HepG2 (cell line): Measurements from ENCODE around the gene ZC3H7B. TPM values are rescaled to one million over a fixed set of nuclear protein-coding genes. Genes with fewer than 3 reads are reported as not detected.
A peak's percentile ranks its signal among the peaks of the same experiment; 100 is the strongest.

ENCODE experiments used
- CCDC6 ChIP-seq: sonication (generic); formaldehyde crosslinking; IDR thresholded peaks from 2 replicates; pipeline ENCODE4 v1.8.1; 2022; ENCODE audit warnings: mild to moderate bottlenecking, missing genetic modification reagents, moderate library complexity
- GABPB1 ChIP-seq: IDR thresholded peaks from 2 replicates; pipeline ENCODE4 v1.6.1; 2016; ENCODE audit warnings: mild to moderate bottlenecking, missing genetic modification reagents, moderate library complexity, missing compliant biosample characterization
- ISL2 ChIP-seq: sonication (generic); formaldehyde crosslinking; IDR thresholded peaks from 2 replicates; pipeline ENCODE4 v1.5.0; 2020; ENCODE audit warnings: missing genetic modification reagents
- MAFK ChIP-seq, 2 experiments: IDR thresholded peaks in 1 of 2; conservative IDR thresholded peaks in 1 of 2; 2 replicates each; pipeline ENCODE4 v1.6.1; 2011; ENCODE audit warnings: improper control_type of control experiment in 2 of 2, low read length in 2 of 2
- MLLT10 ChIP-seq: sonication (generic); formaldehyde crosslinking; IDR thresholded peaks from 2 replicates; pipeline ENCODE4 v1.4.0; 2020; ENCODE audit warnings: missing genetic modification reagents
- NR3C1 ChIP-seq: sonication (generic); formaldehyde crosslinking; IDR thresholded peaks from 2 replicates; pipeline ENCODE4 v1.4.0; 2020; ENCODE audit warnings: missing genetic modification reagents
- POLR2A ChIP-seq, 2 experiments: IDR thresholded peaks; 2 replicates each; pipeline ENCODE4 v1.6.1; 2011; ENCODE audit warnings: low read depth in 2 of 2, low read length in 2 of 2, mild to moderate bottlenecking in 1 of 2, moderate library complexity in 1 of 2; ENCODE audit not compliant: insufficient read depth in 1 of 2
- RELA ChIP-seq: sonication (generic); formaldehyde crosslinking; IDR thresholded peaks from 2 replicates; pipeline ENCODE4 v1.4.0; 2020; ENCODE audit warnings: missing genetic modification reagents
- SAP130 ChIP-seq: IDR thresholded peaks from 2 replicates; pipeline ENCODE4 v1.6.1; 2016; ENCODE audit warnings: low read depth
- SIN3B ChIP-seq: fragments of 150-350 bp; IDR thresholded peaks from 2 replicates; pipeline ENCODE4 v1.6.1; 2014; ENCODE audit warnings: low read length
- SP5 ChIP-seq: IDR thresholded peaks from 2 replicates; pipeline ENCODE4 v1.6.1; 2016; ENCODE audit warnings: low read depth, borderline replicate concordance
- SSRP1 ChIP-seq: IDR thresholded peaks from 2 replicates; pipeline ENCODE4 v1.6.1; 2016; ENCODE audit warnings: control low read depth
- TBX2 ChIP-seq: sonication (generic); formaldehyde crosslinking; IDR thresholded peaks from 2 replicates; pipeline ENCODE4 v1.5.0; 2020; ENCODE audit warnings: missing genetic modification reagents, mild to moderate bottlenecking, borderline replicate concordance
- ZMYM2 ChIP-seq: sonication (generic); formaldehyde crosslinking; IDR thresholded peaks from 2 replicates; pipeline ENCODE4 v1.8.0; 2022; ENCODE audit warnings: mild to moderate bottlenecking, missing genetic modification reagents
- ZNF225 ChIP-seq: sonication (generic); formaldehyde crosslinking; IDR thresholded peaks from 2 replicates; pipeline ENCODE4 v1.4.0; 2020; ENCODE audit warnings: mild to moderate bottlenecking, missing genetic modification reagents
- ZNF317 ChIP-seq: sonication (generic); formaldehyde crosslinking; IDR thresholded peaks from 2 replicates; pipeline ENCODE4 v1.5.0; 2020; ENCODE audit warnings: mild to moderate bottlenecking, missing genetic modification reagents
- ZNF607 ChIP-seq: sonication (generic); formaldehyde crosslinking; IDR thresholded peaks from 2 replicates; pipeline ENCODE4 v1.5.1; 2020; ENCODE audit warnings: missing genetic modification reagents, mild to moderate bottlenecking, borderline replicate concordance
- ZNF616 ChIP-seq: sonication (generic); formaldehyde crosslinking; IDR thresholded peaks from 2 replicates; pipeline ENCODE4 v1.5.0; 2020; ENCODE audit warnings: low read depth, mild to moderate bottlenecking, missing genetic modification reagents
- ZNF619 ChIP-seq: sonication (generic); formaldehyde crosslinking; IDR thresholded peaks from 2 replicates; pipeline ENCODE4 v1.4.0; 2020; ENCODE audit warnings: mild to moderate bottlenecking, missing genetic modification reagents
- ZNF75D ChIP-seq: sonication (generic); formaldehyde crosslinking; IDR thresholded peaks from 2 replicates; pipeline ENCODE4 v1.8.1; 2023; ENCODE audit warnings: missing genetic modification reagents, mild to moderate bottlenecking, borderline replicate concordance
- ZNF850 ChIP-seq: sonication (generic); formaldehyde crosslinking; conservative IDR thresholded peaks from 2 replicates; pipeline ENCODE4 v1.9.0; 2021; ENCODE audit warnings: mild to moderate bottlenecking, missing genetic modification reagents
- polyA plus RNA-seq, 8 experiments: library from polyadenylated mRNA; depleted of rRNA in 3 of 8; stranded (reverse) in 7 of 8; unstranded in 1 of 8; fragments of >200 nt; fragmentation: Illumina TruSeq in 4 of 8; extraction: Trizol in 4 of 8; gene quantifications; 2 replicates each; pipeline versions ENCODE4 v1.2.1 to v1.2.3, GENCODE V29; 2011 to 2016; ENCODE audit warnings: low read depth in 4 of 8, missing spikeins in 1 of 8, mixed read lengths in 1 of 8; ENCODE audit not compliant: insufficient read depth in 1 of 8
- total RNA-seq, 5 experiments: library from RNA; depleted of rRNA; stranded (reverse); fragments of >200 nt; fragmentation: Illumina TruSeq; extraction: Trizol; gene quantifications; 2 replicates each; pipeline ENCODE4 v1.2.3, GENCODE V29; 2016; ENCODE audit warnings: low read depth in 1 of 5
- TF ChIP-seq, protein P1 (sequence below): sonication (generic); formaldehyde crosslinking; IDR thresholded peaks from 2 replicates; pipeline ENCODE4 v1.5.0; 2020; ENCODE audit warnings: missing genetic modification reagents
- TF ChIP-seq, protein P2 (sequence below): sonication (generic); formaldehyde crosslinking; IDR thresholded peaks from 2 replicates; pipeline ENCODE4 v1.8.1; 2023; ENCODE audit warnings: mild to moderate bottlenecking, missing genetic modification reagents, borderline replicate concordance
- TF ChIP-seq, protein P3 (sequence below): sonication (generic); formaldehyde crosslinking; IDR thresholded peaks from 2 replicates; pipeline ENCODE4 v1.8.1; 2023; ENCODE audit warnings: mild to moderate bottlenecking, moderate library complexity, missing genetic modification reagents
- TF ChIP-seq, protein P4 (sequence below): sonication (generic); formaldehyde crosslinking; IDR thresholded peaks from 2 replicates; pipeline ENCODE4 v1.5.0; 2020; ENCODE audit warnings: missing genetic modification reagents, mild to moderate bottlenecking, borderline replicate concordance
- TF ChIP-seq, protein P5 (sequence below): sonication (generic); formaldehyde crosslinking; IDR thresholded peaks from 2 replicates; pipeline ENCODE4 v1.8.1; 2023; ENCODE audit warnings: mild to moderate bottlenecking, missing genetic modification reagents
- TF ChIP-seq, protein P6 (sequence below): sonication (generic); formaldehyde crosslinking; IDR thresholded peaks from 2 replicates; pipeline ENCODE4 v1.4.0; 2020; ENCODE audit warnings: missing genetic modification reagents

Gene ZC3H7B
- total and polyA plus RNA-seq, 2 of the 13 experiments (the other 11 are each of a cell fraction or from before 2014, with no cell fraction given), result 26.4 to 37.2 TPM

DNA sequence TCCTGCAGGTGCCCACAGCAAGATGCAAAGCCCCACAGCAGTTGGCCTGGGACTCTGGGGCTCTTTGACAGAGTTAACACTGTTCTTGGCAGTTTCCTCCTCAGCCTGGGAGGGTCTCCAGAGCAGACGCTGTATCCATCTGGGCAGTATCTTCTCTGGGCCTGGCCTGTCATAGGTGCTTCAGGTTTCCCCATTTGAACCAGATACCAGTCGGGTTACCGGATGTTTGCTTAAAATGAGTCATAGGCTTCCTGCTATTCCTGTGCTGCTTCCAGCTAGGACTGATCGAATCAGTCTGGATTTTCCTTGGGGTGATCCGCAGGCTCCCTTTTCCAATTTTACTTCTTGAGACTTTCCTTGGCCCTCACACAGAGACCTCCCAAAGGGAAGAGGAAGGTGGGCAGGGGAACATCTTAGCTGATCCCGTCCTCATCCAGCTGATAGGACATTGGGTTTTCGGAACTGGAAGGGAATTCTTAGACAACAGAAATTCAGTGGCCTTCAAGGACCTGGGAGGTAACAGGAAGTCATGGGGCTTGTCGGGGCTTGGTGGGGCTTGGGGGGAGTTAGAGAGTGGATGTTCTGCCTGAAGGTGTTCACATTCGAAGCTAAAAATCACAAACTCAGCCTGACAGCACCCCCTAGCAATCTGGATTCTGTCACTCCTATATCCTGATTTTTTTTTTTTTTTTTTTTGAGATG, 12.9 kb upstream of the ZC3H7B start (continued):
- TF ChIP-seq, protein P1, sequence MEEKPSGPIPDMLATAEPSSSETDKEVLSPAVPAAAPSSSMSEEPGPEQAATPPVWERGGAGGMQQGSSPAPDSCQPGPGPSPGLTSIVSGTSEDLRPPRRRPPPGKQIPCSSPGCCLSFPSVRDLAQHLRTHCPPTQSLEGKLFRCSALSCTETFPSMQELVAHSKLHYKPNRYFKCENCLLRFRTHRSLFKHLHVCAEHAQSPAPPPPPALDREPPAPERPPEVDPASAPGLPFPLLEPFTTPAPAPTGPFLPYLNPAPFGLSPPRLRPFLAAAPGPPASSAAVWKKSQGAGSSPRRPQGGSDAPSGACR (CRISPR knock-in tag), result 0 out of 2 replicates have a peak, but pooled peaks have one; percentile 6
- TF ChIP-seq ZNF75D (no peak), RELA (CRISPR knock-in tag) (no peak), SAP130 (CRISPR knock-in tag) (peak; percentile 90), ZNF850 (CRISPR knock-in tag) (no peak), ZNF225 (CRISPR knock-in tag) (no peak), NR3C1 (CRISPR knock-in tag) (no peak), SIN3B (0 out of 2 replicates have a peak, but pooled peaks have one; percentile 44), ZNF607 (no peak; the same call in 1 of the 2 replicates), ISL2 (CRISPR knock-in tag) (no peak; the same call in 1 of the 2 replicates), ZNF616 (no peak), POLR2A (IDR thresholded peaks at IDR 0.05; ENCODE audit: insufficient read depth in 1 of 2, low read depth in 2 of 2, low read length in 2 of 2) (peak in 1 of 2 experiments; percentile 77; a peak in 3 of 4 replicates), TBX2 (CRISPR knock-in tag) (no peak; the same call in 1 of the 2 replicates), ZMYM2 (CRISPR knock-in tag) (no peak), CCDC6 (CRISPR knock-in tag) (no peak), SSRP1 (no peak; the same call in 1 of the 2 replicates), MLLT10 (no peak), ZNF317 (CRISPR knock-in tag) (peak; percentile 2; the same call in 1 of the 2 replicates), SP5 (CRISPR knock-in tag) (no peak), ZNF619 (CRISPR knock-in tag) (no peak), GABPB1 (CRISPR knock-in tag) (peak; percentile 63; the same call in 1 of the 2 replicates), MAFK (conservative IDR thresholded peaks at IDR 0.05 in 1 of 2, IDR thresholded peaks at IDR 0.05 in 1 of 2; ENCODE audit: low read length in 2 of 2) (no peak)
- TF ChIP-seq, protein P2, sequence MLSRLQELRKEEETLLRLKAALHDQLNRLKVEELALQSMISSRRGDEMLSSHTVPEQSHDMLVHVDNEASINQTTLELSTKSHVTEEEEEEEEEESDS (CRISPR knock-in tag), result no peak
- TF ChIP-seq, protein P3, sequence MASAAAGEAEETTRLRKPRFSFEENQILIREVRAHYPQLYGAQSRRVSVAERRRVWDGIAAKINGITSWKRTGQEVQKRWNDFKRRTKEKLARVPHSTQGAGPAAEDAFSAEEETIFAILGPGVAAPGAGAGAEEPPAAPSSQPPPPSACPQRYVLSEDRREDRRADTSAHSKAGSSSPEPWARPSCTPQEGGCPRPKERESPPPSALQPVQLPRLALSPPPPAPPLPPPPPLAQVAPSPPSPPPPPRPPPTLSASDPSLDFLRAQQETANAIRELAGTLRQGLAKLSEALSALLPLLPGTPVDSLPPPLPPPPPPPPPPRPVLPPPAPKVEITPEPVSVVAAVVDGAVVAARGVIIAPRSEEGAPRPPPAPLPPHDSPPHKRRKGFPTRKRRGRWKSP (CRISPR knock-in tag), result 0 out of 2 replicates have a peak, but pooled peaks have one; percentile 28
- TF ChIP-seq, protein P4, sequence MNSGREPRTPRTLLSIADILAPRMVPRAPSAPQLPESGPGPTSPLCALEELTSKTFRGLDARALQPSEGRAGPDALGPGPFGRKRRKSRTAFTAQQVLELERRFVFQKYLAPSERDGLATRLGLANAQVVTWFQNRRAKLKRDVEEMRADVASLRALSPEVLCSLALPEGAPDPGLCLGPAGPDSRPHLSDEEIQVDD (CRISPR knock-in tag), result no peak
- TF ChIP-seq, protein P5, sequence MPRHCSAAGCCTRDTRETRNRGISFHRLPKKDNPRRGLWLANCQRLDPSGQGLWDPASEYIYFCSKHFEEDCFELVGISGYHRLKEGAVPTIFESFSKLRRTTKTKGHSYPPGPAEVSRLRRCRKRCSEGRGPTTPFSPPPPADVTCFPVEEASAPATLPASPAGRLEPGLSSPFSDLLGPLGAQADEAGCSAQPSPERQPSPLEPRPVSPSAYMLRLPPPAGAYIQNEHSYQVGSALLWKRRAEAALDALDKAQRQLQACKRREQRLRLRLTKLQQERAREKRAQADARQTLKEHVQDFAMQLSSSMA (CRISPR knock-in tag), result no peak
- TF ChIP-seq, protein P6, sequence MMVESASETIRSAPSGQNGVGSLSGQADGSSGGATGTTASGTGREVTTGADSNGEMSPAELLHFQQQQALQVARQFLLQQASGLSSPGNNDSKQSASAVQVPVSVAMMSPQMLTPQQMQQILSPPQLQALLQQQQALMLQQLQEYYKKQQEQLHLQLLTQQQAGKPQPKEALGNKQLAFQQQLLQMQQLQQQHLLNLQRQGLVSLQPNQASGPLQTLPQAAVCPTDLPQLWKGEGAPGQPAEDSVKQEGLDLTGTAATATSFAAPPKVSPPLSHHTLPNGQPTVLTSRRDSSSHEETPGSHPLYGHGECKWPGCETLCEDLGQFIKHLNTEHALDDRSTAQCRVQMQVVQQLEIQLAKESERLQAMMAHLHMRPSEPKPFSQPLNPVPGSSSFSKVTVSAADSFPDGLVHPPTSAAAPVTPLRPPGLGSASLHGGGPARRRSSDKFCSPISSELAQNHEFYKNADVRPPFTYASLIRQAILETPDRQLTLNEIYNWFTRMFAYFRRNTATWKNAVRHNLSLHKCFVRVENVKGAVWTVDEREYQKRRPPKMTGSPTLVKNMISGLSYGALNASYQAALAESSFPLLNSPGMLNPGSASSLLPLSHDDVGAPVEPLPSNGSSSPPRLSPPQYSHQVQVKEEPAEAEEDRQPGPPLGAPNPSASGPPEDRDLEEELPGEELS (CRISPR knock-in tag), result no peak; the same call in none of the 2 replicates
